Measurements from ENCODE around the gene GDAP1L1.

GDAP1L1 gene

GRCh38 chr20:44204832-44205215 is 42.3 kb upstream of the GDAP1L1 start:
- TF ChIP-seq, protein P1, sequence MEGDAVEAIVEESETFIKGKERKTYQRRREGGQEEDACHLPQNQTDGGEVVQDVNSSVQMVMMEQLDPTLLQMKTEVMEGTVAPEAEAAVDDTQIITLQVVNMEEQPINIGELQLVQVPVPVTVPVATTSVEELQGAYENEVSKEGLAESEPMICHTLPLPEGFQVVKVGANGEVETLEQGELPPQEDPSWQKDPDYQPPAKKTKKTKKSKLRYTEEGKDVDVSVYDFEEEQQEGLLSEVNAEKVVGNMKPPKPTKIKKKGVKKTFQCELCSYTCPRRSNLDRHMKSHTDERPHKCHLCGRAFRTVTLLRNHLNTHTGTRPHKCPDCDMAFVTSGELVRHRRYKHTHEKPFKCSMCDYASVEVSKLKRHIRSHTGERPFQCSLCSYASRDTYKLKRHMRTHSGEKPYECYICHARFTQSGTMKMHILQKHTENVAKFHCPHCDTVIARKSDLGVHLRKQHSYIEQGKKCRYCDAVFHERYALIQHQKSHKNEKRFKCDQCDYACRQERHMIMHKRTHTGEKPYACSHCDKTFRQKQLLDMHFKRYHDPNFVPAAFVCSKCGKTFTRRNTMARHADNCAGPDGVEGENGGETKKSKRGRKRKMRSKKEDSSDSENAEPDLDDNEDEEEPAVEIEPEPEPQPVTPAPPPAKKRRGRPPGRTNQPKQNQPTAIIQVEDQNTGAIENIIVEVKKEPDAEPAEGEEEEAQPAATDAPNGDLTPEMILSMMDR (IDR thresholded peaks at IDR 0.05; ENCODE audit: control insufficient read depth, extremely low read depth, insufficient read depth), result no peak
- no peak overlapping the region; the same call in 1 of the 2 replicates for H3K4me3 ChIP-seq (ENCODE audit: low read depth, low read length)
- no peak for DNase-seq (ENCODE audit: low read depth)

GRCh38 chr20:44206132-44206531 is 41.0 kb upstream of the GDAP1L1 start:
- TF ChIP-seq, protein P1 (IDR thresholded peaks at IDR 0.05; ENCODE audit: control insufficient read depth, extremely low read depth, insufficient read depth), result no peak
- DNase-seq (ENCODE audit: low read depth), result no peak
- no peak overlapping the region for H3K4me3 ChIP-seq (ENCODE audit: low read depth, low read length)

GRCh38 chr20:44207126-44207723 is 39.9 kb upstream of the GDAP1L1 start:
- no peak overlapping the region; the same call in 1 of the 2 replicates for H3K4me3 ChIP-seq (ENCODE audit: low read depth, low read length)
- TF ChIP-seq, protein P1 (IDR thresholded peaks at IDR 0.05; ENCODE audit: control insufficient read depth, extremely low read depth, insufficient read depth), result no peak
- no peak for DNase-seq (ENCODE audit: low read depth)

DNA sequence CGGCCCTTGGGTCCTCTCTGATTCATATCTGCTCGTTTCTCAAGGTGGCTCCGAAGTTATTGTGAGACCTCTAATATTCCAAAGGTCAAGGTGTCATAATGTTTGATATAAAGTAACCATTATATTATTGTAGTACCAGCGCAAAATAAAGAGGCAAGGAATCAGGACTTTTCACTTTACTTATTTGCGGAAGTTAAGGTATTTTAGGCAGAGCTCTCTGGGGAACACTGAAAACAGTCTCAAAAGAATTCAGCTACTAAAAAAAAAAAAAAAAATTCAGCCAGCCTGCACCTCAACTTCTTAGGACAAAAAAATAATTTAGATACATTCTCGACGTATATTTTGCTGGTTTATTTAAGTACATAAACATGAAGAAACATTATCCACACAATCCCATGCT is 38.9 kb upstream of the GDAP1L1 start:
- H3K4me3 ChIP-seq (ENCODE audit: low read depth, low read length), result peak overlapping the region; percentile 85
- TF ChIP-seq, protein P1 (IDR thresholded peaks at IDR 0.05; ENCODE audit: control insufficient read depth, extremely low read depth, insufficient read depth), result no peak
- no peak for DNase-seq (ENCODE audit: low read depth)

DNA sequence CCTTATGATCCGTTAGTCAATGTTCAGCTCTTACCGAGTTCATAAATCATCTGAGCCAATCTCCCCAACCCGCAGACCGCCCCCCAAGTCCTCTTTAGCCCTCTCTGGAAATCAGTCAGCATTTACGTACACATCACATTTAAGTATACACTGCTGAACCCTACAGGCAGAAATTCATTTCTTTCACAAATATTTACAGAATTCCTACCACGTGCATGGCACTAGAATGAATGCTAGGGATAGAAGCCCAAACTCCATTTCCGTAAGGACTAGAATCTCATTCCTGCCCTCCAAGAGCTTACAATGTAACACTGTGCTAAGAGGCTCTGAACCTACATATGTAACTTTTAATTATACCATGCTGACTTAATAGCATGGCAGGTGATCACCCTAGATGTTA is 38.3 kb upstream of the GDAP1L1 start:
- TF ChIP-seq, protein P1 (IDR thresholded peaks at IDR 0.05; ENCODE audit: control insufficient read depth, extremely low read depth, insufficient read depth), result no peak
- H3K4me3 ChIP-seq (ENCODE audit: low read depth, low read length), result peak overlapping the region; percentile 85
- DNase-seq (ENCODE audit: low read depth), result no peak

DNA sequence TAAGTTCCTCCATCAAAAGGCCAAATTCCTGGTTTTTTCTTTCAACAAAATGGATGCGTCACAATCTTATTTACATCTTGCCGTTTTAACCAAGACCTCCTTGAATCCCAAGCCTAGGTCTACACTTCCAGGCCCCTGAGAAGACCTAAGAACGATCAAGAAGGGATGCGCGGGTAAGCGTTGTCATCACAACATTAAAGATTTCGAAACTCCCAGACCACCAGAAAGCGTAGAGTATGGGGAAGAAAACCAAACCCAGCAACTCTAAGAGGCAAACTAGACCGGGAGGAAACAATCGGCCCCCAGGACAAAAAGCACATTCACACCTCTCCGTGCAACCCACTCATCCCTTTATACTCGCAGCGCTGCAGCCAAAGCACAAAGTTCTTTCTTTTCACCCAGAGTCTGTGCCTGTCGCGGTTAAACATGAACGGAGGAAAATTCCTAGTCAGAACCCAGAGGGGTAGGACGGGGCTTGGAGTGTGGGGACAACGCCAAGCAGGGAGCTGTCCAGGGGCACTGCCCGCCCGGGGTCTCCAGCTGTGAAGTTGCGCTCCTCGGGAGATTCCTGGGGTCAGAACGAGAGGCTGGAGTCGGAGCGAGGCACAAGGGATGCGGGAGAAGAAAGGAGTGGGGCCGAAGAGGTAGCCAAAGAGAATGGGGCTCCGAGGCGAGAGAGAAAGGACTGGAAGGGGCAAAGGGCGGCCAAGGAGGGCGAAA is 37.3 kb upstream of the GDAP1L1 start:
- TF ChIP-seq, protein P1 (IDR thresholded peaks at IDR 0.05; ENCODE audit: control insufficient read depth, extremely low read depth, insufficient read depth), result no peak
- peak overlapping the region; percentile 85 for H3K4me3 ChIP-seq (ENCODE audit: low read depth, low read length)
- DNase-seq (ENCODE audit: low read depth), result no peak
